ENCODE data around the gene ACSL4.

Gene ACSL4

GRCh38 chrX:109714340-109714958, 18.6 kb downstream of the ACSL4 start:
- DNase-seq: no peak
- H3K27ac ChIP-seq: no peak overlapping the region
- intact Hi-C loops (cut with DNase I; ENCODE audit: low total_unique reads): loop anchor here (10.0 kb wide), 1 partner anchor 140 kb away; no protein-coding TSS in a partner anchor
- H3K36me3 ChIP-seq: no peaks in the 10 kb centered on the region
- no peak overlapping the region for H3K4me3 ChIP-seq
- H3K4me1 ChIP-seq: peaks cover 0 to 30% (median 1%) of the 10 kb centered on the region in 4 donors
- TF ChIP-seq CTCF (IDR thresholded peaks at IDR 0.05): no peak
- H3K9me3 ChIP-seq: no peaks in the 10 kb centered on the region
- H3K27me3 ChIP-seq: no peaks in the 10 kb centered on the region

GRCh38 chrX:109710181-109710580, 22.9 kb downstream of the ACSL4 start:
- H3K9me3 ChIP-seq: no peaks in the 10 kb centered on the region
- intact Hi-C loops (cut with DNase I; ENCODE audit: low total_unique reads): loop anchor here (10.0 kb wide), 1 partner anchor 145 kb away; no protein-coding TSS in a partner anchor
- no peak overlapping the region for H3K27ac ChIP-seq
- no peaks in the 10 kb centered on the region for H3K36me3 ChIP-seq
- peaks cover 0 to 39% (median 4%) of the 10 kb centered on the region in 4 donors for H3K4me1 ChIP-seq
- H3K27me3 ChIP-seq: no peaks in the 10 kb centered on the region
- H3K4me3 ChIP-seq: no peak overlapping the region
- DNase-seq: no peak
- TF ChIP-seq CTCF (IDR thresholded peaks at IDR 0.05): no peak

- no peak for TF ChIP-seq CTCF (IDR thresholded peaks at IDR 0.05)
- H3K4me1 ChIP-seq: peaks cover 0 to 39% (median 4%) of the 10 kb centered on the region in 4 donors
- H3K9me3 ChIP-seq: no peaks in the 10 kb centered on the region
- DNase-seq: no peak
- H3K36me3 ChIP-seq: no peaks in the 10 kb centered on the region
- intact Hi-C loops (cut with DNase I; ENCODE audit: low total_unique reads): no loop called here
- H3K27me3 ChIP-seq: no peaks in the 10 kb centered on the region
- H3K4me3 ChIP-seq: no peak overlapping the region
- H3K27ac ChIP-seq: no peak overlapping the region
Observed at GRCh38 chrX:109709129-109709631, 23.9 kb downstream of the ACSL4 start.

GRCh38 chrX:109707720-109708119, 25.3 kb downstream of the ACSL4 start:
- Histone ChIP-seq H3K4me1 (peaks cover 0 to 29% (median 4%) of the 10 kb centered on the region in 4 donors), H3K4me3 (no peak overlapping the region), H3K27me3 (no peaks in the 10 kb centered on the region), H3K27ac (no peak overlapping the region), H3K9me3 (no peaks in the 10 kb centered on the region), H3K36me3 (no peaks in the 10 kb centered on the region)
- intact Hi-C loops (cut with DNase I; ENCODE audit: low total_unique reads): no loop called here
- DNase-seq: no peak
- TF ChIP-seq CTCF (IDR thresholded peaks at IDR 0.05): no peak

GRCh38 chrX:109707319-109707718, 25.7 kb downstream of the ACSL4 start:
- Histone ChIP-seq H3K36me3 (no peaks in the 10 kb centered on the region), H3K27me3 (no peaks in the 10 kb centered on the region), H3K4me3 (no peak overlapping the region), H3K27ac (no peak overlapping the region), H3K4me1 (peaks cover 0 to 29% (median 4%) of the 10 kb centered on the region in 4 donors), H3K9me3 (no peaks in the 10 kb centered on the region)
- no peak for DNase-seq
- intact Hi-C loops (cut with DNase I; ENCODE audit: low total_unique reads): no loop called here
- no peak for TF ChIP-seq CTCF (IDR thresholded peaks at IDR 0.05)

Data from tibial artery (tissue), 4 donors.